ENCODE results near the gene ODAD4. TPM values are rescaled to one million over a fixed set of nuclear protein-coding genes. Genes with fewer than 3 reads are reported as not detected.
A peak's percentile ranks its signal among the peaks of the same experiment; 100 is the strongest.

Gene ODAD4
- total RNA-seq, 1 experiment from 2014 or later: not detected

GRCh38 chr17:41905172-41905571 lies 25.2 kb upstream of the ODAD4 start:
- DNase-seq (ENCODE audit: low read depth in 1 of 2, low spot score in 2 of 2): no peak
- Histone ChIP-seq H3K27ac (no peak overlapping the region), H3K4me3 (no peak overlapping the region), H3K9me3 (replicated peaks) (no peaks in the 10 kb centered on the region), H3K36me3 (peaks cover 89% of the 10 kb centered on the region), H3K4me1 (replicated peaks) (peaks cover 22% of the 10 kb centered on the region), H3K27me3 (replicated peaks) (no peaks in the 10 kb centered on the region)

GRCh38 chr17:41906465-41907184 lies 23.8 kb upstream of the ODAD4 start:
- no peak for DNase-seq (ENCODE audit: low read depth in 1 of 2, low spot score in 2 of 2)

GRCh38 chr17:41907185-41907556 lies 23.2 kb upstream of the ODAD4 start:
- Histone ChIP-seq H3K4me3 (no peak overlapping the region), H3K27me3 (replicated peaks) (no peaks in the 10 kb centered on the region), H3K27ac (no peak overlapping the region), H3K4me1 (replicated peaks) (peaks cover 36% of the 10 kb centered on the region), H3K36me3 (peaks cover 88% of the 10 kb centered on the region), H3K9me3 (replicated peaks) (no peaks in the 10 kb centered on the region)
- DNase-seq (ENCODE audit: low read depth in 1 of 2, low spot score in 2 of 2): peak; percentile 52 to 66

More at GRCh38 chr17:41906465-41907184, 23.8 kb upstream of the ODAD4 start:
- no peak overlapping the region for H3K4me3 ChIP-seq
- H3K27ac ChIP-seq: no peak overlapping the region
- peaks cover 36% of the 10 kb centered on the region for H3K4me1 ChIP-seq (replicated peaks)
- H3K27me3 ChIP-seq (replicated peaks): no peaks in the 10 kb centered on the region
- no peaks in the 10 kb centered on the region for H3K9me3 ChIP-seq (replicated peaks)
- H3K36me3 ChIP-seq: peaks cover 89% of the 10 kb centered on the region

- H3K27me3 ChIP-seq (replicated peaks): no peaks in the 10 kb centered on the region
- H3K4me1 ChIP-seq (replicated peaks): peaks cover 36% of the 10 kb centered on the region
- H3K27ac ChIP-seq: 0 out of 2 replicates have a peak overlapping the region, but pooled peaks have one; percentile 18
- no peak overlapping the region for H3K4me3 ChIP-seq
- no peak for DNase-seq (ENCODE audit: low read depth in 1 of 2, low spot score in 2 of 2)
- peaks cover 88% of the 10 kb centered on the region for H3K36me3 ChIP-seq
- no peaks in the 10 kb centered on the region for H3K9me3 ChIP-seq (replicated peaks)
These were observed 22.5 kb upstream of the ODAD4 start for GRCh38 chr17:41907633-41908539.

GRCh38 chr17:41909088-41909487 lies 21.3 kb upstream of the ODAD4 start:
- H3K4me1 ChIP-seq (replicated peaks): peaks cover 36% of the 10 kb centered on the region

GRCh38 chr17:41910701-41911391 lies 19.6 kb upstream of the ODAD4 start:
- peak; percentile 82 to 98 for DNase-seq (ENCODE audit: low read depth in 1 of 2, low spot score in 2 of 2)
- Histone ChIP-seq H3K4me1 (replicated peaks) (peaks cover 36% of the 10 kb centered on the region), H3K36me3 (peaks cover 89% of the 10 kb centered on the region), H3K27ac (peak overlapping the region; percentile 51), H3K27me3 (replicated peaks) (no peaks in the 10 kb centered on the region), H3K9me3 (replicated peaks) (no peaks in the 10 kb centered on the region), H3K4me3 (no peak overlapping the region)

More at GRCh38 chr17:41909088-41909487, 21.3 kb upstream of the ODAD4 start:
- Histone ChIP-seq H3K9me3 (replicated peaks) (no peaks in the 10 kb centered on the region), H3K36me3 (peaks cover 93% of the 10 kb centered on the region), H3K27ac (no peak overlapping the region), H3K4me3 (no peak overlapping the region), H3K27me3 (replicated peaks) (no peaks in the 10 kb centered on the region)
- DNase-seq (ENCODE audit: low read depth in 1 of 2, low spot score in 2 of 2): no peak

- no peak for DNase-seq (ENCODE audit: low read depth in 1 of 2, low spot score in 2 of 2)
- peaks cover 87% of the 10 kb centered on the region for H3K36me3 ChIP-seq
- no peaks in the 10 kb centered on the region for H3K9me3 ChIP-seq (replicated peaks)
- no peak overlapping the region for H3K4me3 ChIP-seq
- H3K27me3 ChIP-seq (replicated peaks): no peaks in the 10 kb centered on the region
- H3K4me1 ChIP-seq (replicated peaks): peaks cover 34% of the 10 kb centered on the region
- no peak overlapping the region for H3K27ac ChIP-seq
These were observed 17.5 kb upstream of the ODAD4 start for GRCh38 chr17:41912925-41913324.

- H3K27ac ChIP-seq: no peak overlapping the region
- H3K4me3 ChIP-seq: no peak overlapping the region
- H3K4me1 ChIP-seq (replicated peaks): peaks cover 40% of the 10 kb centered on the region
- no peaks in the 10 kb centered on the region for H3K27me3 ChIP-seq (replicated peaks)
- H3K9me3 ChIP-seq (replicated peaks): 0 out of 2 replicates have a peak, but pooled peaks cover 5% of the 10 kb centered on the region
- peaks cover 87% of the 10 kb centered on the region for H3K36me3 ChIP-seq
- DNase-seq (ENCODE audit: low read depth in 1 of 2, low spot score in 2 of 2): no peak
These were observed 16.6 kb upstream of the ODAD4 start for GRCh38 chr17:41913798-41914197.

- Histone ChIP-seq H3K27ac (no peak overlapping the region), H3K27me3 (replicated peaks) (no peaks in the 10 kb centered on the region), H3K4me1 (replicated peaks) (peaks cover 42% of the 10 kb centered on the region), H3K9me3 (replicated peaks) (0 out of 2 replicates have a peak, but pooled peaks cover 5% of the 10 kb centered on the region), H3K4me3 (no peak overlapping the region), H3K36me3 (peaks cover 81% of the 10 kb centered on the region)
- no peak for DNase-seq (ENCODE audit: low read depth in 1 of 2, low spot score in 2 of 2)
These were observed 16.1 kb upstream of the ODAD4 start for GRCh38 chr17:41914358-41914766.

GRCh38 chr17:41915020-41915419 lies 15.4 kb upstream of the ODAD4 start:
- no peak overlapping the region for H3K27ac ChIP-seq
- no peak overlapping the region for H3K4me3 ChIP-seq
- peaks cover 38% of the 10 kb centered on the region for H3K4me1 ChIP-seq (replicated peaks)
- no peak for DNase-seq (ENCODE audit: low read depth in 1 of 2, low spot score in 2 of 2)
- H3K27me3 ChIP-seq (replicated peaks): no peaks in the 10 kb centered on the region
- peaks cover 75% of the 10 kb centered on the region for H3K36me3 ChIP-seq
- H3K9me3 ChIP-seq (replicated peaks): 0 out of 2 replicates have a peak, but pooled peaks cover 5% of the 10 kb centered on the region

- H3K9me3 ChIP-seq (replicated peaks): 0 out of 2 replicates have a peak, but pooled peaks cover 5% of the 10 kb centered on the region
- no peak for DNase-seq (ENCODE audit: low read depth in 1 of 2, low spot score in 2 of 2)
- H3K36me3 ChIP-seq: peaks cover 69% of the 10 kb centered on the region
- no peak overlapping the region for H3K4me3 ChIP-seq
- H3K4me1 ChIP-seq (replicated peaks): peaks cover 33% of the 10 kb centered on the region
- no peak overlapping the region for H3K27ac ChIP-seq
- no peaks in the 10 kb centered on the region for H3K27me3 ChIP-seq (replicated peaks)
These were observed 14.9 kb upstream of the ODAD4 start for GRCh38 chr17:41915566-41915965.

GRCh38 chr17:41917192-41917591 lies 13.2 kb upstream of the ODAD4 start:
- Histone ChIP-seq H3K4me3 (peak overlapping the region; percentile 97), H3K9me3 (replicated peaks) (0 out of 2 replicates have a peak, but pooled peaks cover 5% of the 10 kb centered on the region), H3K36me3 (peaks cover 57% of the 10 kb centered on the region), H3K27me3 (replicated peaks) (no peaks in the 10 kb centered on the region), H3K4me1 (replicated peaks) (peaks cover 23% of the 10 kb centered on the region), H3K27ac (no peak overlapping the region)
- peak in 1 of 2 experiments; percentile 32 for DNase-seq (ENCODE audit: low read depth in 1 of 2, low spot score in 2 of 2)

GRCh38 chr17:41917679-41918313 lies 12.6 kb upstream of the ODAD4 start:
- peak; percentile 58 to 72 for DNase-seq (ENCODE audit: low read depth in 1 of 2, low spot score in 2 of 2)
- peaks cover 23% of the 10 kb centered on the region for H3K4me1 ChIP-seq (replicated peaks)
- H3K9me3 ChIP-seq (replicated peaks): 0 out of 2 replicates have a peak, but pooled peaks cover 5% of the 10 kb centered on the region
- H3K4me3 ChIP-seq: peak overlapping the region; percentile 97
- H3K27ac ChIP-seq: peak overlapping the region; percentile 65
- H3K27me3 ChIP-seq (replicated peaks): no peaks in the 10 kb centered on the region
- peaks cover 51% of the 10 kb centered on the region for H3K36me3 ChIP-seq

All from SJSA1 (cell line).